Measurements from ENCODE around the gene GCSAM. TPM values are rescaled to one million over a fixed set of nuclear protein-coding genes. Genes with fewer than 3 reads are reported as not detected.

The GCSAM gene
- total RNA-seq, 2 donors from 2014 or later = 17.8 to 26.5 TPM

Other genes with a start within 250 kb of the GCSAM start
- 10 to 100 TPM; 57.6 to 65.3 TPM for gene ABHD10, start 154.2 kb downstream of the GCSAM start, total RNA-seq
- gene TAGLN3, start 134.3 kb downstream of the GCSAM start, total RNA-seq = under 1 TPM; 0.31 to 0.51 TPM
- gene TMPRSS7, start 98.5 kb downstream of the GCSAM start, total RNA-seq = under 1 TPM; 0.09 to 0.17 TPM
- 1 to 10 TPM; 3.2 to 4.1 TPM for gene C3orf52, start 46.9 kb downstream of the GCSAM start, total RNA-seq
- not detected for gene SLC9C1, start 161.0 kb upstream of the GCSAM start, total RNA-seq
- 10 to 100 TPM; 23.5 to 27.4 TPM for gene CD200, start 199.9 kb upstream of the GCSAM start, total RNA-seq